GM06990 (cell line): Measurements from ENCODE around the gene SP1.
A peak's percentile ranks its signal among the peaks of the same experiment; 100 is the strongest.
"Not testable (repeated sequence)": the region's sequence is repeated elsewhere in the genome, so short reads cannot be mapped to it uniquely, and the experiment has no call there.

Experiments
- DNase-seq: peaks from one replicate; pipeline ENCODE4 v3.0.0-alpha.2; 2011; ENCODE audit not compliant: insufficient read length; ENCODE audit errors: extremely low read depth
- H3K27me3 ChIP-seq: replicated peaks from 2 replicates; pipeline ENCODE4 v1.6.0; 2011; ENCODE audit warnings: low read length; ENCODE audit not compliant: control insufficient read depth, insufficient read depth
- H3K36me3 ChIP-seq: 2 replicates; pipeline ENCODE4 v1.5.1; 2011; ENCODE audit warnings: low read length; ENCODE audit not compliant: control insufficient read depth, insufficient read depth
- H3K4me3 ChIP-seq: replicated peaks from 2 replicates; pipeline ENCODE4 v1.5.1; 2011; ENCODE audit warnings: low read depth, mild to moderate bottlenecking, control low read depth, low read length
- TF ChIP-seq, protein P1 (sequence below): IDR thresholded peaks from 2 replicates; pipeline ENCODE4 v1.5.1; 2011; ENCODE audit warnings: low read length, control low read depth, mild to moderate bottlenecking, inconsistent platforms; ENCODE audit not compliant: insufficient read depth, poor library complexity, severe bottlenecking

Gene SP1

DNA sequence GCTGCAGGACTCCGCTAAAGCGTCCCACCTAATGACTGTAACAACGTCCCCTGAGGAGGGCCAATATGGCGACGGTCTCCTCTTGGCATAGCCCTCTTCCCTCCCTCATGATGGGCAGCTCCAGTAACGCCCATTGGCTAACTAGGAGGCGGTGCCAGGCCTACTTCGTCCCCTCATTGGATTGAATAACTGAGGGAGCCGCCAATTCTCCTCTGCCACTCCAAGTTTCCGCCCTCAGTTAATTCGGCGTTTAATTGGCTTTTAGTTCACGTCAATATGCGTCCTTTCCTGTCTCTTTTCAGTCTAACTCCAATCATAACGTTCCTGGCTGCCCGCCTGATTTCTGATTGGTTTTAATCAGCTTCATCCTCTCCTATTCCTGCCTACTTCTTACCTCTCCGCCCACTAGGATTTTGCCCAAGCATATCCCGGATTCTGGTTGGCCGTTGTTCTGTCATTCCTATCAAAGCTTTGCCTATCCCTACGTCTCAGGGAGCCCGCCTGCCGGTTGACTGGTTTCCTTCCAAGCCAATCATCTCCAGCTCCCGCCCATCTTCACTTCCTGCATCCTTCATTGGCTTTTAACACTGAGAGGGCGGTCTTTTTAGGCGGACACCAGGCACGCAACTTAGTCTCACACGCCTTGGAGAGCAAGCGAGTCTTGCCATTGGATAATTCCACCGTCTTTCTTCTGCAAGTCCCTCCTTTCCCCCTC lies 430 bp upstream of the SP1 start:
- DNase-seq = peak; percentile 97
- Histone ChIP-seq H3K4me3 (peak overlapping the region; percentile 75), H3K36me3 (peaks cover 11% of the 10 kb centered on the region), H3K27me3 (no peaks in the 10 kb centered on the region)
- TF ChIP-seq, protein P1, sequence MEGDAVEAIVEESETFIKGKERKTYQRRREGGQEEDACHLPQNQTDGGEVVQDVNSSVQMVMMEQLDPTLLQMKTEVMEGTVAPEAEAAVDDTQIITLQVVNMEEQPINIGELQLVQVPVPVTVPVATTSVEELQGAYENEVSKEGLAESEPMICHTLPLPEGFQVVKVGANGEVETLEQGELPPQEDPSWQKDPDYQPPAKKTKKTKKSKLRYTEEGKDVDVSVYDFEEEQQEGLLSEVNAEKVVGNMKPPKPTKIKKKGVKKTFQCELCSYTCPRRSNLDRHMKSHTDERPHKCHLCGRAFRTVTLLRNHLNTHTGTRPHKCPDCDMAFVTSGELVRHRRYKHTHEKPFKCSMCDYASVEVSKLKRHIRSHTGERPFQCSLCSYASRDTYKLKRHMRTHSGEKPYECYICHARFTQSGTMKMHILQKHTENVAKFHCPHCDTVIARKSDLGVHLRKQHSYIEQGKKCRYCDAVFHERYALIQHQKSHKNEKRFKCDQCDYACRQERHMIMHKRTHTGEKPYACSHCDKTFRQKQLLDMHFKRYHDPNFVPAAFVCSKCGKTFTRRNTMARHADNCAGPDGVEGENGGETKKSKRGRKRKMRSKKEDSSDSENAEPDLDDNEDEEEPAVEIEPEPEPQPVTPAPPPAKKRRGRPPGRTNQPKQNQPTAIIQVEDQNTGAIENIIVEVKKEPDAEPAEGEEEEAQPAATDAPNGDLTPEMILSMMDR = no peak

DNA sequence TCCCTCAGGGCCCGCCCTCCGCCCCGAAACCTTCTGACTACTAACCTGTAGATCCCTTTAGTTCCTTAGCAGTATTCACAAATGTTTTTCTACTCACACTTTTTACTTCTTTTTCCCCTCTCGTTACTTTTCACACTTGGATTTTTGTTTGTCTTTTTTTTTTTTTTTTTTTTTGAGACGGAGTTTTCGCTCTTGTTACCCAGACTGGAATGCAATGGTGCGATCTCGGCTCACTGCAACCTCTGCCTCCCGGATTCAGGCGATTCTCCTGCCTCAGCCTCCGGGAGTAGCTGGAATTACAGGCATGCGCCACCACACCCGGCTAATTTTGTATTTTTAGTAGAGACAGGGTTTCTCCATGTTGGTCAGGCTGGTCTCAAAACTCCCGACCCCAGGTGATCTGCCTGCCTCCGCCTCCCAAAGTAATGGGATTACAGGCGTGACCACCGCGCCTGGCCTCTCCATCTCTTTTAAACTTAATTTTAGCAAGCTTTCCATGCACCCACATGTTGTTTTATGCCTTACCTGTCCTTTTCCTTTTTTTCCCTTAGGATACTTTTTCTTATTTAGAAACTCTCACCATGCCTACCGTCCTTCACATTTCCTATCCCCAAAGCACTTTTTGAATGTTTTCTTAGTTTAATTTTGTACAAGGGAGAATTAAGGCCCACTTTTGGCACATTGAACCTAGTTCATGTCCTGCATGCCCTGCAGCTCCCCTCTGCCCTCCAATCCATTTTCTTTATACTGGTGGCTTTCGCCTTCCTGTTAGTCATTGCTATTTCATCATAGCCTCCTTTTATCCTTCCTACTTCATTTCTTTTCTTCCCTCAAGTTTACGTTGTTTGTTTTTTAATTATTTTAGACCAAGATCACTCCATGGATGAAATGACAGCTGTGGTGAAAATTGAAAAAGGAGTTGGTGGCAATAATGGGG lies 1.1 kb downstream of the SP1 start:
- TF ChIP-seq, protein P1 = no peak
- DNase-seq = no peak
- Histone ChIP-seq H3K4me3 (peak overlapping the region; percentile 69), H3K27me3 (no peaks in the 10 kb centered on the region), H3K36me3 (peaks cover 11% of the 10 kb centered on the region)

DNA sequence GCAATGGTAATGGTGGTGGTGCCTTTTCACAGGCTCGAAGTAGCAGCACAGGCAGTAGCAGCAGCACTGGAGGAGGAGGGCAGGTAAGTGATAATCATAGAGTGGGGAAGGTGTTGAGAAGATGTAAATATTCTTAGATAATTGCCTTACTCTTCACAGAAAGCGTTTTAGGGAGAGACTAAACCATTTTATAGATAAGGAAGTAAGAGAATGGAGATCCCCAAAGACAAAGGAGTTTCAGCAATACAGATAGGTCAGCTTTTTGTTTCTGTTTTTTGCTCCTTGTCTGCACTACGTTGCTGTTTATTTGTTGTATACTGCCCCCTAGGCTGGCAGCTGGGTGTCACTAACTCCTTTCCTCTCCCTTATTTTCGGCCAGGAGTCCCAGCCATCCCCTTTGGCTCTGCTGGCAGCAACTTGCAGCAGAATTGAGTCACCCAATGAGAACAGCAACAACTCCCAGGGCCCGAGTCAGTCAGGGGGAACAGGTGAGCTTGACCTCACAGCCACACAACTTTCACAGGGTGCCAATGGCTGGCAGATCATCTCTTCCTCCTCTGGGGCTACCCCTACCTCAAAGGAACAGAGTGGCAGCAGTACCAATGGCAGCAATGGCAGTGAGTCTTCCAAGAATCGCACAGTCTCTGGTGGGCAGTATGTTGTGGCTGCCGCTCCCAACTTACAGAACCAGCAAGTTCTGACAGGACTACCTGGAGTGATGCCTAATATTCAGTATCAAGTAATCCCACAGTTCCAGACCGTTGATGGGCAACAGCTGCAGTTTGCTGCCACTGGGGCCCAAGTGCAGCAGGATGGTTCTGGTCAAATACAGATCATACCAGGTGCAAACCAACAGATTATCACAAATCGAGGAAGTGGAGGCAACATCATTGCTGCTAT lies 2.0 kb downstream of the SP1 start:
- Histone ChIP-seq H3K4me3 (peak overlapping the region; percentile 69), H3K27me3 (no peaks in the 10 kb centered on the region), H3K36me3 (peaks cover 11% of the 10 kb centered on the region)
- DNase-seq = peak; percentile 39
- TF ChIP-seq, protein P1 = peak; percentile 59

DNA sequence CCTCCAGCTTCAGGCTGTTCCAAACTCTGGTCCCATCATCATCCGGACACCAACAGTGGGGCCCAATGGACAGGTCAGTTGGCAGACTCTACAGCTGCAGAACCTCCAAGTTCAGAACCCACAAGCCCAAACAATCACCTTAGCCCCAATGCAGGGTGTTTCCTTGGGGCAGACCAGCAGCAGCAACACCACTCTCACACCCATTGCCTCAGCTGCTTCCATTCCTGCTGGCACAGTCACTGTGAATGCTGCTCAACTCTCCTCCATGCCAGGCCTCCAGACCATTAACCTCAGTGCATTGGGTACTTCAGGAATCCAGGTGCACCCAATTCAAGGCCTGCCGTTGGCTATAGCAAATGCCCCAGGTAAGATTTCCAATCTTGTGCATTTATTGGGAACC lies 3.3 kb downstream of the SP1 start:
- DNase-seq = no peak
- peaks cover 11% of the 10 kb centered on the region for H3K36me3 ChIP-seq
- H3K4me3 ChIP-seq = peak overlapping the region; percentile 11
- H3K27me3 ChIP-seq = no peaks in the 10 kb centered on the region
- TF ChIP-seq, protein P1 = no peak

DNA sequence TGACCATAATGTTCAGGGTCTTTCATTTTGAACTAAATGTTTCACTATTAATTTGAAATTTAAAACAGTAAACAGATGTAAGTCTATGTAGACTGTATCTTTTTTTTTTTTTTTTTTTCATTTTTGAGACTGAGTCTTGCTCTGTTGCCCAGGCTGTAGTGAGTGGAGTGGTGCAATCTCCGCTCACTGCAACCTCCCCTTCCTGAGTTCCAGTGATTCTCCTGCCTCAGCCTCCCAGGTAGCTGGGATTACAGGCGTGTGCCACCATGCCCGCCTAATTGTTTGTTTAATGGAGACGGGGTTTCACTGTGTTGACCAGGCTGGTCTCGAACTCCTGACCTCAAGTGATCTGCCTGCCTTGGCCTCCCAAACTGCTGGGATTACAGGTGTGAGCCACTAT lies 6.4 kb downstream of the SP1 start:
- peaks cover 11% of the 10 kb centered on the region for H3K36me3 ChIP-seq
- H3K27me3 ChIP-seq, H3K4me3 ChIP-seq, DNase-seq: not testable (repeated sequence)
